Lower leg skin (tissue), 4 donors: ENCODE measurements around the gene EXD1. TPM values are rescaled to one million over a fixed set of nuclear protein-coding genes. Genes with fewer than 3 reads are reported as not detected.

Source experiments
- DNase-seq, 2 donors: peaks; one replicate each; pipeline ENCODE4 v3.0.0-alpha.2; 2019; ENCODE audit warnings: low spot score in 2 of 2
- H3K4me3 ChIP-seq: fragments of 200-600 bp; sonication (generic); 2 replicates; pipeline ENCODE4 v1.5.1; 2017; ENCODE audit warnings: mild to moderate bottlenecking, low read depth; ENCODE audit not compliant: poor library complexity, severe bottlenecking
- CTCF ChIP-seq, 3 donors: fragments of 450-650 bp; IDR thresholded peaks; one replicate each; pipeline ENCODE4 v1.5.1; 2016; ENCODE audit warnings: antibody characterized with exemption in 3 of 3, mild to moderate bottlenecking in 3 of 3, moderate library complexity in 2 of 3
- POLR2A ChIP-seq, 2 donors: fragments of 450-650 bp; IDR thresholded peaks; one replicate each; pipeline ENCODE4 v1.6.1; 2016 to 2017; ENCODE audit warnings: antibody characterized with exemption in 2 of 2, mild to moderate bottlenecking in 1 of 2, moderate library complexity in 1 of 2
- WGBS, 2 donors: methylation state at CpG; one replicate each; pipeline ENCODE4 v1.1.5; 2018; 5-methylcytosine and 5-hydroxymethylcytosine counted together
- intact Hi-C: fragments of 100-400 bp; cut with DNase I; formaldehyde crosslinking; loops from one replicate; pipeline ENCODE4 v1.15.0; 2023; ENCODE audit warnings: low total_unique reads
- total RNA-seq, 4 donors: library from RNA; depleted of rRNA; stranded (reverse); fragments of >200 nt; gene quantifications; one replicate each; pipeline ENCODE4 v1.1.0, GENCODE V29; 2016

EXD1 gene
- total RNA-seq, 4 donors from 2014 or later: not detected

DNA sequence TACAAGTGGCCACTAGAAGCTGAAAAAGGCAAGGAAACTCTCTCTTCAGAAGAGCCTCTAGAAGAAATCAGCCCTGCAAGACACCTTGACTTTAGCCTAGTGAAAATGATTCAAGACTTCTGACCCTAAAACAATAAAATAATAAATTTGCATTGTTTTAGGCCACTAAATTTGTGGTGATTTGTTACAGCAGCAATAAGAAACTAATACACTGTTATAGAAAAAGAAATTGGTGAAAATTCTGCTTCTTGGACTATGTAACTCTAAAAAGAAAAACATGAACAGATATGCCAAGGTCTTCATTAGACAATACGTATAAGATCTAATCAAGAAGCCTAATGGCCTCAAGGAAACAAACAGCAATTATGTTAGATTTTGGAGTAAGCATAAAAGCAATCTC, 36.1 kb downstream of the EXD1 start:
- DNase-seq: no peak
- H3K4me3 ChIP-seq: no peak overlapping the region
- intact Hi-C loops: no loop called here
- TF ChIP-seq POLR2A (IDR thresholded peaks at IDR 0.05) (no peak), CTCF (IDR thresholded peaks at IDR 0.05) (no peak)
- WGBS, 2 donors: 87 to 91% methylated on average over 1 of the region's 1 CpG

GRCh38 chr15:41183581-41183980, 47.0 kb downstream of the EXD1 start:
- TF ChIP-seq POLR2A (IDR thresholded peaks at IDR 0.05) (no peak), CTCF (IDR thresholded peaks at IDR 0.05) (no peak)
- WGBS, 2 donors: 74 to 84% methylated on average over 2 of the region's 2 CpGs
- intact Hi-C loops: loop anchor here (10.0 kb wide), 1 partner anchor 279 kb away; no protein-coding TSS in a partner anchor
- no peak for DNase-seq
- H3K4me3 ChIP-seq: no peak overlapping the region

DNA sequence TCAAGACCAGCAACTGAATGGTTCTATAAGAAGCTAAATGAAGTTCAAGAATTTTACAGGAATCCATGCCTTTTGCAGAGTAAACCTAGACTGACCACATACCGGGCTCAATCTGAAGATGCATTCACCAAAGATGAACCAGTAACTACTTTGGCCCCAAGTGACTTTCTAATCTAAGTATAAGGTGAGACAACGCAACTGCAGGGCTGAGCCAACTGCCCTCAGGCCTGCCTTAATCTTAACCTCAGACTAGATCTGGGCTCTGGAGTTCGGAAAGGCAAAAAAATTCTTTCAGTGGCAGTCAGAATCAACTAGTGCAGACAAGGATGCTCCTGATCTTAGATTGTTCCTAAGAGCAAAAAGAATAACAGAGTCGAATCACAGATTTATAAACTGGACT, 48.3 kb downstream of the EXD1 start:
- no peak for TF ChIP-seq CTCF (IDR thresholded peaks at IDR 0.05)
- TF ChIP-seq POLR2A (IDR thresholded peaks at IDR 0.05): no peak
- 46 to 54% methylated on average over 4 of the region's 4 CpGs for WGBS, 2 donors
- intact Hi-C loops: loop anchor here (10.0 kb wide), 1 partner anchor 277 kb away; no protein-coding TSS in a partner anchor
- peak in 1 of 2 donors; percentile 2 for DNase-seq
- H3K4me3 ChIP-seq: no peak overlapping the region

GRCh38 chr15:41180206-41180789, 50.3 kb downstream of the EXD1 start:
- WGBS, 2 donors: 81 to 87% methylated on average over 6 of the region's 6 CpGs
- no peak for TF ChIP-seq POLR2A (IDR thresholded peaks at IDR 0.05)
- no peak for TF ChIP-seq CTCF (IDR thresholded peaks at IDR 0.05)
- intact Hi-C loops: loop anchor here (10.0 kb wide), 1 partner anchor 275 kb away; no protein-coding TSS in a partner anchor

GRCh38 chr15:41169781-41170180, 60.8 kb downstream of the EXD1 start:
- TF ChIP-seq CTCF (IDR thresholded peaks at IDR 0.05): no peak
- no peak for TF ChIP-seq POLR2A (IDR thresholded peaks at IDR 0.05)
- intact Hi-C loops: no loop called here

More at GRCh38 chr15:41180206-41180789, 50.3 kb downstream of the EXD1 start:
- no peak for DNase-seq
- H3K4me3 ChIP-seq: no peak overlapping the region

GRCh38 chr15:41169086-41169485, 61.5 kb downstream of the EXD1 start:
- no peak overlapping the region for H3K4me3 ChIP-seq
- intact Hi-C loops: no loop called here
- TF ChIP-seq CTCF (IDR thresholded peaks at IDR 0.05) (no peak), POLR2A (IDR thresholded peaks at IDR 0.05) (no peak)
- no peak for DNase-seq

More at GRCh38 chr15:41169781-41170180, 60.8 kb downstream of the EXD1 start:
- H3K4me3 ChIP-seq: no peak overlapping the region
- WGBS, 2 donors: 83 to 90% methylated on average over 4 of the region's 4 CpGs
- peak; percentile 21 to 81 for DNase-seq
